Brain microvascular endothelial cell (primary cell): ENCODE data around the gene SDHC.
"Not testable (repeated sequence)": the region's sequence is repeated elsewhere in the genome, so short reads cannot be mapped to it uniquely, and the experiment has no call there.

Experiments
- DNase-seq: peaks from one replicate; pipeline ENCODE4 v3.0.0-alpha.2; 2020
- H3K27ac ChIP-seq: fragments of 250-450 bp; sonication (Bioruptor Pico); 2 replicates; pipeline ENCODE4 v1.5.1; 2020; ENCODE audit warnings: mild to moderate bottlenecking, moderate library complexity
- H3K27me3 ChIP-seq: fragments of 250-450 bp; sonication (Bioruptor Pico); replicated peaks from 2 replicates; pipeline ENCODE4 v1.5.1; 2020; ENCODE audit warnings: mild to moderate bottlenecking
- H3K36me3 ChIP-seq: fragments of 250-450 bp; sonication (Bioruptor Pico); replicated peaks from 2 replicates; pipeline ENCODE4 v1.5.1; 2020; ENCODE audit warnings: mild to moderate bottlenecking
- H3K4me3 ChIP-seq: 2 replicates; pipeline ENCODE4 v1.5.1; 2011; ENCODE audit warnings: low read depth, mild to moderate bottlenecking, control low read depth, low read length, moderate library complexity
- in situ Hi-C: cut with HindIII; loops from 2 replicates; pipeline ENCODE4 v1.10.0; 2017; ENCODE audit warnings: low sequenced_read_pairs, low pct_ligation_motif_present
- TF ChIP-seq, protein P1 (sequence below): IDR thresholded peaks from 2 replicates; pipeline ENCODE4 v1.5.1; 2011; ENCODE audit warnings: low read depth, mild to moderate bottlenecking, moderate library complexity, low read length, control low read depth, inconsistent platforms; ENCODE audit errors: missing control alignments

Gene SDHC

DNA sequence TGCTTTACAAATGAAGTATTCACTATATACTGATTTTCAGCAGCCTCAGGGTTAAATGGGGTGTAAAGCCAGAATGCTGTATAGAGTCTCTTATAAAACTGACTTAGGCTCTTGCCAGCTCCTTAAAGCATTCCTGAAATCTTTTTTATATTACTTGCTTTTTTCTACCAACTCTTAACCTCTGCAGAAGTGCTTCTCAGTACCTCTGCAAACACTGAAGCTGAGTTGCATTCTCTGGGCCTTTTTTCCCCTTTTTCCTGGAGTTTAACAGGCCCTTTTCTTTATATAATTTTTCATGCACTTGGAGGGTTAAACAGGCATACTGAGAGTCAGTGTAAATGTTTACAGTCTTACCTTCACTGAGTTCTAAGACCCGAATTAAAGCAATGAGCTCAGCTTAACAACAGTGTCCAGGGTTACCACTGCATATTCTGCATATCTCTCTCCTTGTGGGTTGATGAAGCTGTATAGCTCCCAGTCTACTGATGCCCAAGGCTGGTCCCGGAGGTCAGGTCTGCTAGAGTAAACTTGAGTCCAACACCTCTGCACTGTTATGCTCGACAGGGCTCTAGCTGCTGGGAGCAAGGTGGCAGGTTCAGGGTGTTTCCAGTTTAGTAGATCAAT is 94.4 kb downstream of the SDHC start:
- Histone ChIP-seq H3K36me3 (no peaks in the 10 kb centered on the region), H3K4me3 (no peak overlapping the region), H3K27me3 (no peaks in the 10 kb centered on the region), H3K27ac (no peak overlapping the region)
- TF ChIP-seq, protein P1, sequence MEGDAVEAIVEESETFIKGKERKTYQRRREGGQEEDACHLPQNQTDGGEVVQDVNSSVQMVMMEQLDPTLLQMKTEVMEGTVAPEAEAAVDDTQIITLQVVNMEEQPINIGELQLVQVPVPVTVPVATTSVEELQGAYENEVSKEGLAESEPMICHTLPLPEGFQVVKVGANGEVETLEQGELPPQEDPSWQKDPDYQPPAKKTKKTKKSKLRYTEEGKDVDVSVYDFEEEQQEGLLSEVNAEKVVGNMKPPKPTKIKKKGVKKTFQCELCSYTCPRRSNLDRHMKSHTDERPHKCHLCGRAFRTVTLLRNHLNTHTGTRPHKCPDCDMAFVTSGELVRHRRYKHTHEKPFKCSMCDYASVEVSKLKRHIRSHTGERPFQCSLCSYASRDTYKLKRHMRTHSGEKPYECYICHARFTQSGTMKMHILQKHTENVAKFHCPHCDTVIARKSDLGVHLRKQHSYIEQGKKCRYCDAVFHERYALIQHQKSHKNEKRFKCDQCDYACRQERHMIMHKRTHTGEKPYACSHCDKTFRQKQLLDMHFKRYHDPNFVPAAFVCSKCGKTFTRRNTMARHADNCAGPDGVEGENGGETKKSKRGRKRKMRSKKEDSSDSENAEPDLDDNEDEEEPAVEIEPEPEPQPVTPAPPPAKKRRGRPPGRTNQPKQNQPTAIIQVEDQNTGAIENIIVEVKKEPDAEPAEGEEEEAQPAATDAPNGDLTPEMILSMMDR, result no peak
- no peak for DNase-seq
- in situ Hi-C loops, result no loop called here

DNA sequence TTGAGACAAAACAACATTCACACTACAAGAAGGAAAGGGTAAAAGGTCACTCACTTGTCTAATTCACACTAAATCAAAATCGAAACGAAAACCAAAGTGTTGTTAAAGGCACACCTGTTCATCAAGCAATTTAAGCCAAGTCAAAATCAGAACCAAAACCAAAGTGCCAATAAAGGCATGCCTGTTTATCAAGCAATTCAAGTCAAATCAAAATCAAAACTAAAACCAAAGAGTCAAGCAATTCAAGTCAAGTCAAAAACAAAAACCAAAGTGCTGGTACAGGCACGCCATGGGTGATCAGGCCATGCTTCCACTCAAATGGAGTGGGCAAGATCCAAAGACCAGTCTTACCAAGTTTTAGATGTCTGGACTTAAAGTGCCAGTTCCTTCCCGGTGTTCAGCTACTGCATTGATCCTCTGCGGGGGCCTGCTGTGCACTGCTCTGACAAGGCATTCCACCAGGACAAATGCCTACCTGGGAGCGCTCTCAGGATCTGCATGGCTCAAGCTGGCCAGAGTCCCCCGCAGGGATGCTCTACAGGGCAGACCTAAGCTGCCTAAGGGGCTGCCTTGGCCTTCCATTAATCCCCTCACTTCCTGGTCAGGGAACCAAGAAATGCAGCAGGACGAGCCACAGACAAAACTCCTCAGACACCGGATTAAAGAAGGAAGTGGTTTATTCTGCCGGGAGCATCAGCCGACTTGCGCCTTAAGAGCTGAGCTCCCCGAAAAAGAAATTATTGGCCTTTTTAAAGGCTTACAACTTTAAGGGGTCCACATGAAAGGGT is 95.9 kb downstream of the SDHC start:
- H3K27me3 ChIP-seq, H3K36me3 ChIP-seq, H3K4me3 ChIP-seq, DNase-seq, in situ Hi-C loops, H3K27ac ChIP-seq: not testable (repeated sequence)

DNA sequence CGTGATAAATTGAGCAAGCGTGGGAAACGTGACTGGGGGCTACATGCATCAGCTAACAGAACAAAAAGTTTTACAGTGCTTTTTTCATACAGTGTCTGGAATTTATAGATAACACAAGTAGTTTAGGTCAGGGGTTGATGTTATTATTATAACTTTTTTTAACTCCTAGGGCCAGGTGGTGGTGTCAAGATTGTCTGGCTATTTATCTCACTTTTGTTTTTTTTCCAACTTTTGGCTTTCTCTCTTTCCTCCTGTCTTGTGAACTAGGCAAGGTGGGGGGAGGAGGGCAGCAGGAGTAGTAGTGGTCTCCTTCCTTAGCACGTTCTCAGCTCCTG is 96.4 kb downstream of the SDHC start:
- H3K4me3 ChIP-seq, in situ Hi-C loops, H3K27me3 ChIP-seq, DNase-seq, H3K36me3 ChIP-seq, H3K27ac ChIP-seq: not testable (repeated sequence)
